Neural cell (in vitro differentiated cells): Measurements from ENCODE around the gene NCAPD2.

Experiments
- RAD21 ChIP-seq: fragments of 450-650 bp; conservative IDR thresholded peaks from 2 replicates; pipeline ENCODE4 v1.6.1; 2014; ENCODE audit warnings: antibody characterized with exemption, mild to moderate bottlenecking, moderate library complexity
- TF ChIP-seq, protein P1 (sequence below): fragments of 450-650 bp; IDR thresholded peaks from 2 replicates; pipeline ENCODE4 v1.5.1; 2014; ENCODE audit warnings: antibody characterized with exemption, mild to moderate bottlenecking, moderate library complexity; ENCODE audit not compliant: poor library complexity, severe bottlenecking

DNA sequence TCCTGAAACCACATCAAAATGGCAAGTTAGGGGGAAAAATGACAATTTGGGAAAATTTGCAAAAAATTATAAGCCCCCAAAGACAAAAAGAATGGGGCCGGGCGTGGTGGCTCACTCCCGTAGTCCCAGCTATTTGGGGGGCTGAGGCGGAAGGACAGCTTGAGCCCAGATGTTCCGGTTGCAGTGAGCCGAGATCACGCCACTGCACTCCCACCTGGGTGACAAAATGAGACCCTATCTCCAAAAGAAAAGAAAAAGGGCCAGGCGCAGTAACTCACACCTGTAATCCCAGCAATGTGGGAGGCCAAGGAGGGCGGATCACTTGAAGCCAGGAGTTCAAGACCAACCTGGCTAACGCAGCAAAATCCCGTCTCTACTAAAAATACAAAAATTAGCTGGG lies 21.4 kb upstream of the NCAPD2 start:
- TF ChIP-seq, protein P1, sequence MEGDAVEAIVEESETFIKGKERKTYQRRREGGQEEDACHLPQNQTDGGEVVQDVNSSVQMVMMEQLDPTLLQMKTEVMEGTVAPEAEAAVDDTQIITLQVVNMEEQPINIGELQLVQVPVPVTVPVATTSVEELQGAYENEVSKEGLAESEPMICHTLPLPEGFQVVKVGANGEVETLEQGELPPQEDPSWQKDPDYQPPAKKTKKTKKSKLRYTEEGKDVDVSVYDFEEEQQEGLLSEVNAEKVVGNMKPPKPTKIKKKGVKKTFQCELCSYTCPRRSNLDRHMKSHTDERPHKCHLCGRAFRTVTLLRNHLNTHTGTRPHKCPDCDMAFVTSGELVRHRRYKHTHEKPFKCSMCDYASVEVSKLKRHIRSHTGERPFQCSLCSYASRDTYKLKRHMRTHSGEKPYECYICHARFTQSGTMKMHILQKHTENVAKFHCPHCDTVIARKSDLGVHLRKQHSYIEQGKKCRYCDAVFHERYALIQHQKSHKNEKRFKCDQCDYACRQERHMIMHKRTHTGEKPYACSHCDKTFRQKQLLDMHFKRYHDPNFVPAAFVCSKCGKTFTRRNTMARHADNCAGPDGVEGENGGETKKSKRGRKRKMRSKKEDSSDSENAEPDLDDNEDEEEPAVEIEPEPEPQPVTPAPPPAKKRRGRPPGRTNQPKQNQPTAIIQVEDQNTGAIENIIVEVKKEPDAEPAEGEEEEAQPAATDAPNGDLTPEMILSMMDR: no peak
- no peak for TF ChIP-seq RAD21
